GM19193 (cell line): Measurements from ENCODE around the gene TMEM232.

Experiments used
- POLR2A ChIP-seq: IDR thresholded peaks from 4 replicates; pipeline ENCODE4 v1.6.1; 2011; ENCODE audit not compliant: insufficient read depth, insufficient read length; ENCODE audit errors: extremely low read depth

Gene TMEM232

DNA sequence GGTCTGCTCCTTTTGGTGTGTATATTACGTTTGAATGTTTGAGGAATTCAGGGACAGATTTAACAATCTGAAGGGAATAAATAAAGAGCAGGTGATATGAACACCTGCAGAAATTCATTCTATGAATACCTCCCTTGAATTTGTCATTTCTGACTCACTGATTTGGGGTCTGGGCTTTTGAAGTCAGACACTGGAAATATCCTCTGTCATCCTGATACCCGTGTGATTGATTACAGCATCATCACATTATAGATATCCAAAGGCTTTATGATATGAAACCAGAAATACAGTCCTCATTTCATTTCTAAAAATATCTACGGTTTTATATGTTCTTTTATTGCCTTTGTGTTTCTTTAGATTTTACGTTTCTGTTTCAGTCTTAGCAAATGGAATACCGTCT lies 68.5 kb downstream of the TMEM232 start:
- no peak for TF ChIP-seq POLR2A

- TF ChIP-seq POLR2A: no peak
Measured at GRCh38 chr5:110653231-110653970, 73.1 kb downstream of the TMEM232 start.

DNA sequence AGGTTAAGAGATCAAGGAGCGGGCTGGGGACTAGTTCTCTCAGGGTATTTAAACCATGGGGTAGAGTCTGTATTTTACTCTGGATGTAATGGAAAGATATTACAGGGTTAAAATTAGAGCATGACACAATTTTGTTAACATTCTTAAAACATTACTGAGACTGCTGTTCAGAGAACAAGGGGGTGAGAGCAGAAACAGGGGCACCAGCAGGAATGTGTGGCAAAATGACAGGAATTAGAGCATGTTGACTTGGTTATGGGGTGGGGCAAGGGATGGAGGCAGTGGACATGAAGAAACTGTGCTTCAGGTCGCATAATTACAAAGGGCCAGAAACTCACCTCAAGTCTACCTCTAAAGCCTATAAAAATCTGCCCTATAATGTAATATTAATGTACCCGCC lies 75.0 kb downstream of the TMEM232 start:
- no peak for TF ChIP-seq POLR2A

DNA sequence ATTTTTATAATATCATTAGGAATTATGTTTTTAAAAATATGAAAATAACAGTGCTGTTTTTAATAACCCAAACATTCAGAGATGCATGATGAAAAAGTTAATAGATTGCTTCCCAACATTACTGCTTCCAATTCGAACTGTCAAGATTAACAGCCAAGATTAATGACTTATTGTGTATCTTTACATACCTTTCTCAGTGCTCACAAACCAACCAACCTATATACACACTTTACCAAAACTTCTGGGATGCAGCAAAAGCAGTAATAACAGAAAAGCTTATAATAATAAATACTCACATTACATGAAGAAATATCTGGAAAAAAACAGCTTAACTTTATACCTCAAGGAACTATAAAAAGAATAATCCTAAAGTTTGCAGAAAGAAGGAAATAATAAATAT lies 82.1 kb downstream of the TMEM232 start:
- no peak for TF ChIP-seq POLR2A

DNA sequence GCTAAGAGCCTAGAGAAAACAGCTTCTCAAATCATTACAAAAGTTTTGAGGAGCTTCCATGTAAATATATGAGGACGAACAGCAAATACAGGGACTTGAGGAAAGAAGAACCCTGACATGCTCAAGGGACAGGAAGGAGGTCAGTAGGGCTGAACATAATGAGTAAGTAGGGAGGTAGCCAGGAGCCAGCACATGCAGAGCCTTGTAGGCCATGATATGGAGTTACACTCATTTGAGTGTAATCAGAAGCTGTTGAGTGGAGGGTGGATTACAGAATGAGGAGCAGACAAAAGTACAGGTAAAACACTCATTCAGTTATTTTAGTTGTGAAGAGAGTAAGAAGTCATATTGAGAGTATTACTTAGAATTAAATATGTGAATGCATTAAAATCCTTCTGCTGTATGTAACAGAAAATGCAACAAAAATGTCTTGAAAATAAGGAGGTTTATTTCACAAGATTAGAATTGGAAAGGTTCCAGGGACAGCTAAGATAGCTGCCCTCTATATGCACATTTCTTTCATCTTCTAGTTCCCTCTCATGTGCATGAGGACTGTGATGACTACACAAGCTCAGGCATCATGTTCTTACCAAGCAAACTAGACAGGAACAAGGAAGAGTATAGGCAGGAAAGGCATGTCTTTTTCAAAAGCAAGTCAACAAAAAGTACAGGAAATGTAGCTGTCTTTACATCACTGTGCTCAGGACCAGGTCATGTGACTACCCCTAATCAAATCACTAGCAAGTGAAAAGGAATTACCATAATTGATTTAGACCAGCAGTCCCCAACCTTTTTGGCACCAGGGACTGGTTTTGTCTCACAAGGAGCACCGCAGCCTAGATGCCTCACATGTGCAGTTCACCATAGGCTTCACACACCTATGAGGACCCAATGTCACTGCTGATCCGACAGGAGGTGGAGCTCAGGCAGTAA lies 87.2 kb downstream of the TMEM232 start:
- TF ChIP-seq POLR2A: no peak

DNA sequence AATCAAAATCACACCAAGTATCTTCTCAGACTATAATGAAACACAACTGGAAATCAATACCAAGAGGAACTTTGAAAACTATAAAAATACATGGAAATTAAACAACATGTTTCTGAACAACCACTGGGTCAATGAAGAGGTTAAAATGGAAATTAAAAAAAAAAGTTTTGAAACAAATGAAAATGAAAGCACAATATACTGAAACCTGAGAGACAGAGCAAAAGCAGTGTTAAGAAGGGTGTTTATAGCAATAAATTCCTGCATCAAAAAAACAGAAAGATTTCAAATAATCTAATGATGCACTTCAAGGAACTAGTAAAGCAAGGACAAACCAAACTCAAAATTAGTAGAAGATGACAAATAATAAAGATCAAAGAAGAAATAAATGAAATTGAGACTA lies 92.0 kb downstream of the TMEM232 start:
- TF ChIP-seq POLR2A: no peak

GRCh38 chr5:110631236-110631635 lies 95.2 kb downstream of the TMEM232 start:
- TF ChIP-seq POLR2A: no peak

DNA sequence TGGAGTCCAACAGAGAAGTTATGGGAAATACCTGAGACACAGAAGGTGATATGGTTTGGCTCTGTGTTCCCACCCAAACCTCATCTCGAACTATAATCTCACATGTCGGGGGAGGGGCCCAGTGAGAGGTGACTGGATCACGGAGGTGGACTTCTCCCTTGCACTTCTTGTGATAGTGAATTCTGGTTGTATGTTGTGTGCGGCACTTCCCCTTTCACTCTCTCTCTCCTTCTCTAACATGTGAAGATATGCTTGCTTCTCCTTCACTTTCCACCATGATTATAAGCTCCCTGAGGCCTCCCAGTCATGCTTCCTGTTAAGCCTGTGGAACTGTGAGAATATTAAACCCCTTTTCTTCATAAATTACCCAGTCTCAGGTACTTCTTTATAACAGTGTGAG lies 96.1 kb downstream of the TMEM232 start:
- no peak for TF ChIP-seq POLR2A

GRCh38 chr5:110625376-110625999 lies 101.0 kb downstream of the TMEM232 start:
- TF ChIP-seq POLR2A: no peak

DNA sequence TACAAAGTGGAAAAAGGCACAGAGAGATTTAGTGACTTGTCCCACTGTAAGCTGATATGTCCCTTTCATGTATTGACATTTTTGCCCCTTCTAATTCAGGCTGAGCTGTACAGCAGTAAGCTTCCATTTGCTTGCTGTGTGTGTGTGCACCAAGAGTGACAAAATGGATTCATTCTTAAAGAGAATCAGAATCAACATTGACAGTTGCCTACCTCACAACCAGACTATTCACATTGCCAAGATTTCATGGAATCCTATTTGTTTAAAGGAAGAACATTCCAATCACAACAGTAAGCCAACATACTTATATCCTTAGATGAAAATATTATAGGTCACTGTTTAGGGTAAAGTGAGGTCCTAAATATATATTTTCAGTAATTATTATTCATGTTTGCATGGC lies 102.6 kb downstream of the TMEM232 start:
- no peak for TF ChIP-seq POLR2A

GRCh38 chr5:110618941-110619340 lies 107.5 kb downstream of the TMEM232 start:
- no peak for TF ChIP-seq POLR2A

- no peak for TF ChIP-seq POLR2A
Measured at GRCh38 chr5:110616009-110616408, 110.5 kb downstream of the TMEM232 start.

DNA sequence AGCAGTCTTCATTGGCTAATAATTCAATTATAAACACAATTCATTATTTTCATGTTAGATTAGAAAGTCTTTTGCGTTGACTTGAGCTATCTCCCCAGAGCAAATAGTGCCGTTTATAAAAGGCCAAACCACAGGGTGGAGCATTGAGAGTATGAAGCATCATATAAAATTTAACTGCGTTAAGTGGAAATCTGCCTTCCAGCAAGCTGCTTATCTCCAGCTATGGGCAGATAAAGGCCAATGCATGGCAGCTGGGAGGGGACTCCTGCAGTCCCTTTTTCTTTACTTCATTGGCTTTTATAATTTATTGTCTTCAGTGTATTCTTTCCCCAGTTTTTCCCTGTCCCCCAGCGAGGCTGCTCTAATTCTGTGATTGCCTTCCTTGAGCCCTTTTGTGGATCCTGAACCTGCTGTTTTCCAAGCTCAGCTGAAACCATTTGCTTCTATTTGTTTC lies 113.7 kb downstream of the TMEM232 start:
- TF ChIP-seq POLR2A: no peak

- TF ChIP-seq POLR2A: no peak
Measured at GRCh38 chr5:110611817-110612216, 114.7 kb downstream of the TMEM232 start.

DNA sequence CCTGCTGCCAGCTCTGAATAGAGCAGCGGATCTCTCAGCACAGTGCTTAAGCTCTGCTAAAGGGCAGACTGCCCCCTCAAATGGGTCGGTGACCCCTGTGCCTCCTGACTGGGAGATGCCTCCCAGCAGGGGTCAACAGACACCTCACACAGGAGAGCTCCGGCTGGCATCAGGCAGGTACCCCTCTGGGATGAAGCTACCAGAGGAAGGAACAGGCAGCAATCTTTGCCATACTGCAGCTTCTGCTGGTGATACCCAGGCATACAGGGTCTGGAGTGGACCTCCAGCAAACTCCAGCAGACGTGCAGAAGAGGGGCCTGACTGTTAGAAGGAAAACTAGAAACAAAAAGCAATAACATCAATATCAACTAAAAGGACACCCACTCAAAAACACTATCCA lies 131.6 kb downstream of the TMEM232 start:
- no peak for TF ChIP-seq POLR2A

DNA sequence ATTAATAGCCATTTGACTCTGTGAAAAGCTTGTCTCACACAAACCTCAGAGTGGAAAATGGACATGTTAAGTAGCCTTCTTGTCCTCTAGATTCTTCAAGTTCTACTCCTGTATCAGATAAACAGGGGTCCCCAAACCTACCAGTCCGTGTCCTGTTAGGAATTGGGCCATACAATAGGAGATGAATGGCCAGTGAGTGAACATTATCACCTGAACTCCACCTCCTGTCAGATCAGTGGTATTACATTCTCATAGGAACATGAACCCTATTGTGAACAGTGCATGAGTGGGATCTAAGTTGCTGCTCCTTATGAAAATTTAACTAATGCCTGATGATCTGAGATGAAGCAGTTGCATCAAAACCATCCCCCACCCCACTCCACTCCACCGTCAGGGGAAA lies 136.3 kb downstream of the TMEM232 start:
- no peak for TF ChIP-seq POLR2A

GRCh38 chr5:110588286-110588980 lies 138.0 kb downstream of the TMEM232 start:
- no peak for TF ChIP-seq POLR2A
